ENCODE results near the gene GDF15. TPM values are rescaled to one million over a fixed set of nuclear protein-coding genes. Genes with fewer than 3 reads are reported as not detected.

The GDF15 gene
- total and polyA plus RNA-seq, 2 donors (not counting 3 experiments of a cell fraction or from before 2014, with no cell fraction given), result 165 to 206 TPM

DNA sequence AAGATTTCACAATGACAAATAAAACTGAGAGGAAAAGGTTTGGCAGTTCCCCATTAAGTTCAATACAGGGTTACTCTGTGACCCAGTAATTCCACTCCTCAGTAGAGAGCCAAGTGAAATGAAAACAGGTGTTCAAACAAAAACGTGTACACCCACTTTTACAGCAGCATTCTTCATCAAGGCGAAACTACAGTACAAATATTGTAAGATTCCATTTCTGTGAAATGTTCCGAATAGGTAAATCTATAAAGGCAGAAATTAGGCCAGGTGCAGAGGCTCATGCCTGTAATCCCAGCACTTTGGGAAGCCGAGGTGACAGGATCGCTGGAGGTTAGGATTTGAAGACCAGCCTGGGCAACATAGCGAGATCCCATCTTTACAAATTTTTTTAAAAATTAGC is 8.9 kb upstream of the GDF15 start:
- ChIA-PET POLR2A (no interaction called here), CTCF (interaction anchor here (0.7 to 1.0 kb wide), 2 partner anchors 9 to 88 kb away, joined by 3 to 4 read pairs; partner anchors contain the start of gene GDF15)
- TF ChIP-seq JUN (IDR thresholded peaks at IDR 0.05; ENCODE audit: borderline replicate concordance, insufficient read depth, insufficient read length, low read depth) (no peak), POLR2A (IDR thresholded peaks at IDR 0.05; ENCODE audit: low read depth, low read length) (no peak), POLR2AphosphoS5 (IDR thresholded peaks at IDR 0.05; ENCODE audit: insufficient read depth, low read depth, low read length) (no peak)
- TF ChIP-seq, protein P1, sequence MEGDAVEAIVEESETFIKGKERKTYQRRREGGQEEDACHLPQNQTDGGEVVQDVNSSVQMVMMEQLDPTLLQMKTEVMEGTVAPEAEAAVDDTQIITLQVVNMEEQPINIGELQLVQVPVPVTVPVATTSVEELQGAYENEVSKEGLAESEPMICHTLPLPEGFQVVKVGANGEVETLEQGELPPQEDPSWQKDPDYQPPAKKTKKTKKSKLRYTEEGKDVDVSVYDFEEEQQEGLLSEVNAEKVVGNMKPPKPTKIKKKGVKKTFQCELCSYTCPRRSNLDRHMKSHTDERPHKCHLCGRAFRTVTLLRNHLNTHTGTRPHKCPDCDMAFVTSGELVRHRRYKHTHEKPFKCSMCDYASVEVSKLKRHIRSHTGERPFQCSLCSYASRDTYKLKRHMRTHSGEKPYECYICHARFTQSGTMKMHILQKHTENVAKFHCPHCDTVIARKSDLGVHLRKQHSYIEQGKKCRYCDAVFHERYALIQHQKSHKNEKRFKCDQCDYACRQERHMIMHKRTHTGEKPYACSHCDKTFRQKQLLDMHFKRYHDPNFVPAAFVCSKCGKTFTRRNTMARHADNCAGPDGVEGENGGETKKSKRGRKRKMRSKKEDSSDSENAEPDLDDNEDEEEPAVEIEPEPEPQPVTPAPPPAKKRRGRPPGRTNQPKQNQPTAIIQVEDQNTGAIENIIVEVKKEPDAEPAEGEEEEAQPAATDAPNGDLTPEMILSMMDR (IDR thresholded peaks at IDR 0.05; ENCODE audit: extremely low read depth in 1 of 2, insufficient read depth in 1 of 2, low read depth in 1 of 2, low read length in 2 of 2), result no peak
- no peak for FAIRE-seq
- DNase-seq (ENCODE audit: low read depth, low spot score), result no peak
- H3K4me1 ChIP-seq (ENCODE audit: control insufficient read depth, extremely low read depth, insufficient read depth, low read length), result peaks cover 17% of the 10 kb centered on the region
- H3K27me3 ChIP-seq (ENCODE audit: control insufficient read depth in 2 of 2, insufficient read depth in 2 of 2, low read length in 2 of 2), result no peaks in the 10 kb centered on the region
- dilution Hi-C loops (cut with MboI; ENCODE audit: extremely low pct_ligation_motif_present, low sequenced_read_pairs) (no loop called here), intact Hi-C loops (cut with micrococcal nuclease) (no loop called here)
- BruUV-seq (replicated peaks), result no TSS peak
- H2AFZ ChIP-seq (ENCODE audit: low read depth, low read length), result no peak overlapping the region
- no peak overlapping the region for H3K4me2 ChIP-seq (ENCODE audit: insufficient read depth, low read length)
- no peaks in the 10 kb centered on the region for H3K79me2 ChIP-seq (ENCODE audit: control insufficient read depth, insufficient read depth, low read length)
- no peaks in the 10 kb centered on the region for H3K36me3 ChIP-seq (ENCODE audit: control insufficient read depth in 2 of 2, extremely low read depth in 1 of 2, insufficient read depth in 2 of 2, low read length in 2 of 2)
- H4K20me1 ChIP-seq (replicated peaks; ENCODE audit: control insufficient read depth, extremely low read depth, insufficient read depth, low read length), result no peaks in the 10 kb centered on the region
- H3K9ac ChIP-seq (replicated peaks; ENCODE audit: extremely low read depth, insufficient read depth, low read length), result no peak overlapping the region
- H3K4me3 ChIP-seq (replicated peaks in 1 of 3; ENCODE audit: insufficient read depth in 1 of 3, low read depth in 1 of 3, low read length in 3 of 3), result no peak overlapping the region
- H3K9me3 ChIP-seq (replicated peaks; ENCODE audit: control insufficient read depth, insufficient read depth, low read length), result no peaks in the 10 kb centered on the region
- H3K27ac ChIP-seq (ENCODE audit: insufficient read depth, low read depth, low read length), result no peak overlapping the region
- no peaks in the 10 kb centered on the region for H3K9me1 ChIP-seq (replicated peaks; ENCODE audit: control insufficient read depth, extremely low read depth, insufficient read depth, low read length)

Measured in endothelial cell of umbilical vein (primary cell).